Measurements from ENCODE around the gene HMGCLL1.

HMGCLL1 gene

DNA sequence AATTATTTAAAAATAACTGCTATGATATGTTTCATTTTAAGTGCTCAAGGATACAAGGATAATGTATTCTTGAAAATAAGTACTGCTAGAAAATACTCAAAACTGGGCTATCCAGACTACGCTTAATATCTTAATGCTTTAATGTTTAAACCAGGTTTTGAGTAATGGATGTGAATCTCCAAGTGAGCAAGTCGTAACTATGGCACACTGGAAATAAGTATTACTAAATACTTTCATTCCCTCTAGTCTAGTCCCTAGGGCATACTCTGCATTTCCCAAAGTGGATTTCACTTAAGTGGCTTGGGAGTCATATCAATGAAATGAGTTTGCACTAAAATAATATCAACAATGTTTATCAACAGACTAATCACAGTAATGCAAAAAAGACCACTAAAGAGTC, 48.1 kb downstream of the HMGCLL1 start:
- DNase-seq = no peak

DNA sequence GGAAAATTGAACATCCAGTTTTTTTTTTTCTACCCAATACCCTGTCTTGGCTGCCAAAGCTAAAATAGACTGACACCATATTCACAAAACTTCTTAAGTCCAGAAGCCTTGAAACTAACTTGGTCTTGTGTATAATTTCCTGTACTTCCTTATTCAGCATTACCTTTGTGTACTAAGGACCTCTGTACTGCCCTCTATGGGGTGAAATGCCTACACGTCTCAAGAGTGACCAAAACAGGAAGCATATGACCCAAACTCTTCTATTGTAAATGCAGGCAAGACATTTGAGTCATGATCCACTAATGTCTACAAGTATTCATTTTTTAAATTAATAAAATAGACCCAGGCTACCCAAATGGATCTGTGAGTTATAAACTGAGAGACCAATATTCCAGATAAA, 50.4 kb downstream of the HMGCLL1 start:
- DNase-seq = no peak

DNA sequence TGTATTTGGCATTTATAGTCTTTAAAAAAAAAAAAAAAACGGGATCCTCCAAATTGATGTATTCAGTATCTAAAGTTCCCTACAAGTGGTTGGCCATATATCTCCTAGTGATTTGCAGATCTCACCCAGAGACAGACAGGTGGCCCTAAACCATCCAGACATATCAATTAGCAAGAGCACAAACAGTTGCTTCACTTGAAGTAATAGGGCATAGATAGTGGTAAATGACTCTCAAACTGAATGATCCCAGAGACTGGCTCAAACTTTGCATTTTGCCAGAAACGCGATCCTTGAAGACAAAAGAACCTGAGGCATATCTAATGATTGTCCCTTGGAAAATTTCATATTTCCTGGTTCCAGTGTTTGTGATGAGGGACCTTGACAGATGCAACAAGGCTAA, 54.6 kb downstream of the HMGCLL1 start:
- DNase-seq = no peak

DNA sequence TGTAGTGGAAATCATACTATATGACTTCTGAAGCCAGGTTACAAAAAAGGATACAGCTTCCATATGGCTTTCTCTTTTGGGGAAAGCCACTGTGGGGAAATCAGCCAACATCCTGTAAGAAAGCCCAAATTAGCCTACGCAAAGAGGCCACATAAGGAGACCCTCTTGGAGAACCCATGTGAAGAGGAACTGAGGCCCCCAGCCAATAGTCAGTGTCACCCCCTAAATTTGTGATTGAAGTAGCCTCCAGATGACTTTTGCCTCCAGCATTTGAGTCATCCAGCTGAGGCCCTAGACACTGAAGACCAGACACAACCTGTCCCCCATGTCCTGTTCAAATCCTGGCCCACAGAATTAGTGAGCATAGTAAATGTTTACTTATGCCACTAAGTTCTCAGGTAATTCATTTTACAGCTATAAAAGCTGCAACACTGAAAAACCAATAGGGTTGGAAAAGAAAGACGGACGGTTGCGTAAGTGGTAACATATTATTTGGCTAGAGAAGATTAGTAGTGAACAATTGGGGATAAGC, 60.4 kb downstream of the HMGCLL1 start:
- DNase-seq = no peak

DNA sequence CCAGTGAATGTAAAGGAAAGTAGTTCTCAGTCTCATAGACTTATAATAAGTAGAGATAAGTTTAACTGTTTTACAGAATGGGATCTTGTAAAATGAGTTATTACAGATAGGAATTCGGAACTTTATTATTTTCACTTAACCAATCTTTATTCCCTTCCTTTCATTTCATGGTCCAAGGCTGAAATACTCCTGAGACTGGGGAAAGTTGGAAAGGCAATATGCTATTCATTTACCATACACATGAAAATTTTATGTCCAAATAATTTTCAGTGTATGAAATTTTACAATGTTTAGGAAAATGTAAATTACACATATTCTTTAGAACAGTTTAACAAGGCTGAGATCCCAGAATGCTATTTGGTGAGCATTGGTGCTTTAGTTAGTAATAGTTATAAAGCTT, 62.3 kb downstream of the HMGCLL1 start:
- no peak for DNase-seq

DNA sequence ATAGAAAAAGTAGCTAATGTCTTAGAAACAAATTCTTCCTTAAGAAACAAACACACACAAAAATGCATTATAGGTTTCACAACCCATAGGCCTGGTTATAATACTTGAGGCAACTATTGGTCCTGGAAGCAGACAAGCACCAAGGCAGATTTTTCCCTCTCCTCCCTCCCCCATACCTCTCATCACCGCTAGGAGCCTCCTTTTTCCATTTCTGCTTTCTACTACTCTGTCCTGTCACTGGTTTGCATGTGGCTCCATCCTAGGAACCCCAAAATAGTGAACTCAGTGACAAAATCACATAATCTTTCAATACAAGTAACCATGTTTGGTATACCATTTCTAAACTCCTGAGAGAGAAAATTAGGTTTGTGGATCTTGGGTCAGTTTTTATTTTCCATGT, 66.1 kb downstream of the HMGCLL1 start:
- no peak for DNase-seq

DNA sequence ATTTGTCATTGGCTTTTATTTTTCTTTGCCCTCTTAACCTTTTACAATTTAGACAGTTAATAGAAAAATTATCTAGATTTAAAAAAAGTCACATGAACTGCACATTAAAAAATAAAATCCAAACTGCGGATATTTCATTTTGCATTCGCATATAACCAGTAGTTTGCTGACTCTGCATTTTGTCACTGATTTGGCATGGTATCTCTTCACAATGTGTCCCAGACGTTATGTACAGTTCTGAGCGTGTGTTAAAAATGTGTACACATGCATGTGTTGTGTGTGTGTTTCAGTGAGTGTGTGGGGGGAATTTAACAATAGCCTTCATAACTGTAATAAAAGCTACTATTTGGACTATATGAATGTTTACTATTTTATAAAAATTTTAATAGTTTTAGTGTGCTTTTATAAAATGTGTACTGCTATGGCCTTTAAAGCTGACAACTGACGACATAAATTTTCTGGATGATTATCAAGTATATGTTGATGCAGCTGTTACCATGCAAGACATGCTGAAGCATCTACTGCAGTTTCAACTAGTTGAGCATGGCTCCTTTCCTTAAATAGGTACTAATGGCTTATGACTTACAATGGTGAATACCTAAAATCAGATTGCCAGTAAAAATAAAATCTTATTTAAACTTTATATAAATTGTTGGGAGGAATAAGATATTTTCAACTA, 67.7 kb downstream of the HMGCLL1 start:
- DNase-seq = no peak

DNA sequence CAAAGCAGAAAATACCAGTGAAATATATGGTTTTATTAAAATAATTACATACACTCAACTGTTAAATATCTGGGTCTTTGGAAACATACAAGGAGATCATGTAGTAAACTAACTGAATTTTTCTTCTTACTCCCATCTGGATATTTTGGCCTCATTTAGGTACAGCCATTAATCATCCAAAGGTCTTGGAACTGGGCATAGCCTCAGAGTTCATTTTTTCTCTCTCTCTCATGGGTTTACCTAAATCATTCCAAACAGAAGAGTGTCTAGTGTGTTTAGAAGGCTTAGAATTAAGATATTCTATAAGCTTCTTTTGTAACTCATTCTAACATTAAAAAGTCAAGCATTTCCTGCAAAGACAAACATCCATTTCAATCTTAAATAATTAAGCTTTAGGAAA, 79.4 kb downstream of the HMGCLL1 start:
- DNase-seq = no peak

DNA sequence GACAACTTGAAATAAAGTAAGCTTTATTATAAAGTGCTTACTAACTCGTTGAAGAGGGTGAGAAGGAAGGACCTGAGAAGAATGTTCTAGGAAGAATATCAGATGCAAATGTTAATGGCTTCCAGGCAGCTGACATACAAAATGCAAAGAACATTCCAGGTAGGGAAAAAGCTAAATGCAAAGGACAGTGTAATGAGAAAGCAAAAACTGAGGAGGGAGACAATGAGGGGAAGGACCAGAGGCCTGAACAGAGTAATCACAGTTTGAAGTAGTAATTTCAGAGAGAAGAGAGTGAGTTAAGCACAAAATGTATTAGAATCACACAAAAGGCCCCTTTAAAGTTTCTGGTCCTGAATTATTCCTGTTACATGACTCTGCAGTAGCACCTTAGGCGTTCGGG, 81.3 kb downstream of the HMGCLL1 start:
- DNase-seq = no peak

DNA sequence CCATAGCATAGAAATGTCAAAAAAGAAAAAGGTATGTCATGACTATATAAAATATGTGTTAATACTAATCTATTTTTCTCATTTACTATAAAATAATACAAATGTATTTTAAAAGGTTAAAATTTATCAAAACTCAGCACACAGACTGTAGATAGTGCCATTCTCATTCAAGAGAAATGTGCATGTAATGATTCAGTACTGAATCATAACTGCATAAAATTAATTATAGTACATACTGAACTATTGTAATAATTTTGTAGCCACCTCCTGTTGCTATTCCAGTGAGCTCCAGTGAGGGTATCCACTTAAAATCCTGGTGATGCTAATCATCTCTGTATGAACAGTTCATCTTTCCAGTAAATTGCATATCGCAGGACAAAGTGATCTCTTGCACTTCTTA, 82.8 kb downstream of the HMGCLL1 start:
- DNase-seq = no peak

DNA sequence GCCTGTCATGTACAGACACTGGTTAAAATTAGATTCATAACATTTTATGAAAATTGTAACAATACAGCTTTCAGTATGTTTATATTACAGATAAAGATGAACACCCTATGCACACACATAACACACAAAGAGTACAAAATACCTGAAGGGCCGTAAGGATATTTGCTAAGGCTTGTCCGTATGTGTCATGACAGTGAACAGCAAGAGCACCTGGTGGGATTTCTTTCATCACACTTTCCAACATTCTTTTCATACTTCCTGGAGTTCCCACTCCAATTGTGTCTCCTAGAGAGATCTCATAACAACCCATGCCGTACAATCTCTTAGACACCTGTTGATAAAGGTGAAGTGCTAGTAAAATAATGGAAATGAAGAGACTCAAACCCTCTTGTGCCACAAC, 83.7 kb downstream of the HMGCLL1 start:
- DNase-seq = no peak

DNA sequence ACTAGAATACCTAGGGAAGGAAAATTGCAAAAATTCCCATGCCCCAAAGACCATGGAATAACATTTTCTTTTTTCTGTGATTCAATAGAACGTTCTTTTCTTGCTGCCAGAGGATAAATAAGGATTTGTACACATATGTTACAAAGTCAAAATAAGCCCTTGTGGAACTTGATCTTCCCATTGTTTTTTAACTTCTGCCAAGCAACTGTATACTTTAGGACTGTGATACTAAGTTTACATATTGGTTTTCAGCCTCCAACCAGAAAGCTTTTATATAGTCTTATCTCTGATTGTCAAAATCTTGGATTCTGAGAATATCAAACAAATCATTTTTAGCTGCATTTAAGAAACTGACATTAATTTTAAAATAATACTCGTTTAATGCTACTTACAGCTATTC, 84.6 kb downstream of the HMGCLL1 start:
- no peak for DNase-seq

DNA sequence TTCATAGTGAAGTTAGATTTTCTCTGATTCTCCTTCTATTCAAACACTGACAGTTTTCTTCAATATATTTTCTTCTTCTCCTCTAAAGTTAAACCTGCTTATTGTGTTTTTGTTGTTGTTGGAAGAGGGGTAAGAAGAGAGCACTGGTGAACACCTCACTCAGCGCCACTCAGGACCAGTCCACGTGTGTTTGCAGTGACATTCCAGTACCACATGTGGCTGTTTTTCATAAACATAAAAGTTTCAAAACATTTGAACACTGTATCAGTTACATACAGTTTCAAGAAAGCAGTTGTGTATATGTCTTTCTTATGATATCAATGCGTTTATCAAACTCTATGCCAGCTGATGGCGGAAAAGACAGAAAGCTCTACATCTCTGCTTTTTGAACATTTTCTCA, 86.7 kb downstream of the HMGCLL1 start:
- no peak for DNase-seq

DNA sequence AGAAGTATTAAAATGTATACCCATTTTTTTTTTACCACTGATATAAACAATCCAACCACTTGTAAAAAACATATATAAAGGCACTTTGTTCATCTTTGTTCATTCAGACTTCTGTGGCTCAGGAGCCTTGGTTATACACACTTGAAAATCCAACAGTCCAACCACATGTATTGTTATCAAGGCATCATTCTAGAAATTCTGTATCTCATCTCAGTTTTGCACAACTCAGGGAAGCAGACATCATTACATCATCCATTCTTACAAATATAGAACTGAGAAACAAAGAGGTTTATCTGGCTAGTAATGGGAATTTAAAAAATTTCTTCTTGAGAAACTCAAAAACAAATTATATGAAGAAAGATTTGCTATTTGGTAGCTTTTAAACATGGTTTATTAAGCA, 88.1 kb downstream of the HMGCLL1 start:
- no peak for DNase-seq

DNA sequence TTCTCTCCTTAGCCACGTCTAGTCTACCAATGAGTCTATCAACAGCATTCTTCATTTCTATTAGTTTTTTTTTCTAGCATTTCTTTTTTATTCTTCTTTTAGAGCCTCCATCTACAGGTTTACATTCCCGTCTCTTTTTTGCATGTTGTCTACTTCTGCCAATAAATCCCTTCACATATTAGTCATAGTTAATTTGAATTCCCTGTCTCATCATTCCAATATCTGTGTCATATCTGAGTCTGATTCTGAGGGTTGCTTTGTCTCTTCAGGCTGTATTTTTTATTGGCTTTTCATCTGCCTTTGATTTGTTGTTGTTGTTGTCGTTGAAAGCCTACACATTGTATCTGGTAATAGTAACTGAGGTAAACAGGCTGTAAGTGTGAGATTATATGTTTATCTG, 104.6 kb downstream of the HMGCLL1 start:
- no peak for DNase-seq

DNA sequence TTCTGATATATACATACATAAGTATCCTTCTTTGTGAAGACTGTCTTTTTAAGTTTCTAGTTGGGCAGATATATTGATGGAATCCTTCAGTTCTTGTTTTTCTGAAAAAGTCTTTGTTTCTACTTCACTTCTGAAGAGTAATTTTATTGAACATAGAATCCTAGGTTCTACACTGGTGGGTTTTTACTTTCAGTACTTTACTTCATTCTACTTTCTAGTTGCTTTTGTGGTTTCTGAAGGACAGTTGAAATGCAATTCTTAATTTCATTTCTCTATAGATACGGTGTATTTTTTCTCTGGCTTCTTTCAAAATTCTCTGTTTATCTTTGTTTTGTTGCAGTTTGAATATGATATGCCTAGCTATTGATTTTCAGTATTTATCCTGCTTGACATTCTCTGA, 105.3 kb downstream of the HMGCLL1 start:
- no peak for DNase-seq

DNA sequence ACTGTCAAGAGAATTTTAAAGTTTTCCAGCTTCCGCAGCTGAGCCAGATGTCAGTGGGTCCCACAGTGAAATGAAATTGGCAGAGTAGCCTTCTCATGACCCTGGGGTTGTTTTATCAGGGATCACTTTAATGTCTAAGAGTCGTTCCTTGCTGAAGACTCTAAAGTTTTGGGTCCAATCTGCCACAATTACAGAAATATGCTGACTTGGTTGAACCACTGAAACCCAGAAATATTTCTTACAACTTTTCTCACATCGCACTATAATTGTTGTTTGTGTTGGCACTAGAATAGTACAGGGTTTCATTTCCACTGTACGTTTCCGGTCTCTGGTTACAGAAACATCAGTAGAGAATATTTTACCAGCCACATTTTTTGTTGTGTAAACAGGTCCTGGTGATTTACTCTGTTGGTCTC, 109.0 kb downstream of the HMGCLL1 start:
- no peak for DNase-seq

DNA sequence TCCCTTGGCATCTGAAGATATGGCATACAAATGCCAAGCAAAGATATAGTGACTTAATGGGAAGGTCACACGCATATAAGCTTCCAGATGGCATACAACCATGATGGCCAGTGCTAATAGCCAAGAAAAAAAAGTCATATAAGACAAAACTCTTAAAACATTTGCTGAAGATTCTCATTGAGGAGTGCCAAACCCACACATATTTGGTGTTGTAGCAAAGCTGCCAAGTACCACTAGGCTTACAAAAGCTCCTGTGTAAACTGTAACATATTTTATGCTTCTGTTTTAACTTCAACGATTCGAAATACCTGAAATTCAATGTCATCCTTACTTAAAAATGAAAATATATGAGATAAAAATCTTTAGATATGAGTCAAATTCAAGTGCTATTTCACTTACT, 123.0 kb downstream of the HMGCLL1 start:
- DNase-seq = no peak

DNA sequence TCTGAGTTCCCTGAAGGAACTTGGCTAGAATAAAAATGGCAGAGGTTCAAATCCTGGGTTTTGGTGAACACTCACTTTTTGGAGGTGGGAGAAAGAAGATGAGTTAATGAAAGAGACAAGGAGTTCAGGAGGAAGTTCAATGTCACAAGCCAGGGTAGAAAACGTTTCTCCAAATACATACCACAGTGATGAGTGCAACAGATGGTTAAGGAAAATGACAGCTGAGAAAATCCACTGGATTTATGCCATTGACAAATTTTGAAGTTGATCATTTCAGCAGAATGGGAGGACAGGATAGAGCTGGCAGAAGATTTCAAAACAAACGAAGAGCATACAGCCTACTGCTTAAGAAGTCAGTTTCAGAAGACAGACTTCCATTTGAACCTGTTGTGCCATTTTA, 129.0 kb downstream of the HMGCLL1 start:
- no peak for DNase-seq

DNA sequence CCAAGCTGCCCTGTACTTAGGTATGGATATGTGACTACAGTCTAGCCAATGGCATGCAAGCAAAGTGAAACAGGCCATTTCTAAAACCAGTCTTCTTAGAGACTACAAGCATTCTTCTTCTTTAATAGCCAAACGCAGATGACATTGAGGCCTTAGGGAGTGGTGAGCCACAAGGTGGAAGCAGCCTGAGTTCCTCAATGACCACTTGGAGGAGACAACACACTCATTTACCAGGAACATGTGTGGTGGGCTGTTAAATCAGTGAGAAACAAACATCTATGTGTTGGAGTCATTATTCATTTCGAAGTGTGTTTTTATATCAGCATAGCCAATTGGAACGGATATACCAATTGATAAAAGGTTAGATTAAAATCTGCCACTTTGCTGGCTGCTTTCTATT, 129.8 kb downstream of the HMGCLL1 start:
- DNase-seq = no peak

DNA sequence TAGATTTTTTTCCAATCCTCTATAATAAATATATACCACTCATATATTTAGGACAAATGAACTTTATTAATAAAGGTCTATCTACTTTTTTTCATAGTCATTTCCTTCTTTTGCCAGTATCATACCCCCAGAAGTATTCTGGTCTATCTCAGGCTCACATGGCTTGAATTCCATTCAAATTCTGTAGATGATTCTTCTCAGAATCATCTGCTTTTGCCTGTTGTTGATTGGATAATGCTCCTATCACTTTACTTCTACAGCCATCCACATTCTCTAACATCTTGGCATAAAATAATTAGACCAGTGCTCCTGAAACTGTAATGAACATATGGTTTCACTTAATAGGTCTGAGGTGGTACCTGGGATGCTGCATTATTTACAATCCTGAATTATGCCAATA, 130.5 kb downstream of the HMGCLL1 start:
- no peak for DNase-seq

DNA sequence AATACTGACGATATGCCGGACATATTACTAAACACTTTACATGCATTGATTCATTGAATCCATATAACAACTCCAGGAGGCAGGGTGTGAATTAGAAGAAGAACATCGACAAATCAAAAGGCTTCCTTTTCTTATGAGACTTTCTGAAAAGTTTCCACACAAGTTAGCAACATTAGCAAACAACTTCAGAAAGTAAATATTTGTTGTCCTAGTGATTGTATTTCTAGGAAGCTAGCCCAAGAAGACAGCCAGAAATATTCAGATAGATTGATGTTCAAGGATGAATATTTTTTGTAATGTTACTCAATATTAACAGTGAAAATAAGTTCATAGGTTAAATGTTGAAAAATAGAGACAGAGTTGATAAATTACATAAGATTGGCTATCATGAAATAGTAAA, 131.1 kb downstream of the HMGCLL1 start:
- no peak for DNase-seq

DNA sequence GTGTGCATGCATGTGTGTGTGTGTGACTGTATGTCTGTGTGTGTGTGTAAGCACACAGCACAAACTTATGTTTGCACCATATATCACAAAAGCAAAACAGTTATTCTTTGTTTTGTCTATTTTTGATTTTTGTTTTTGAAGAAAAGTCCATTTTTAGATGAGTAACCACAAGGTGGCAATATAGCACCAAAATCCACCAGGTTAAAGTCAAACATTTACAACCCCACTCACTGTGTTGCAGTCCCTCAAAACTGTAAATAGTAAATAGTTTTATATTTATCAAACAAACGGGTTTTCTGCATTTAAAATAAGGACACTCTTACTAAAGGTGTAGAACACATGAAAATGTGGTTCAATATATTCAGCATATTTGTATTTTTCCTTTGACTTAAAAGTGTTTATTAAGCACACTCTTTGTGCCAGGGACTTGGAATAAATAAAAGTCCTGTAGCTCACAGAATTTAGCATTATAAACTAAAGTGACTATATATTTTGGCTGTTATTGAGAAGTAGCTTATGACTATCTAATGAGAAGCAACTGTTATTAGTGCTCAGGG, 133.3 kb downstream of the HMGCLL1 start:
- no peak for DNase-seq

DNA sequence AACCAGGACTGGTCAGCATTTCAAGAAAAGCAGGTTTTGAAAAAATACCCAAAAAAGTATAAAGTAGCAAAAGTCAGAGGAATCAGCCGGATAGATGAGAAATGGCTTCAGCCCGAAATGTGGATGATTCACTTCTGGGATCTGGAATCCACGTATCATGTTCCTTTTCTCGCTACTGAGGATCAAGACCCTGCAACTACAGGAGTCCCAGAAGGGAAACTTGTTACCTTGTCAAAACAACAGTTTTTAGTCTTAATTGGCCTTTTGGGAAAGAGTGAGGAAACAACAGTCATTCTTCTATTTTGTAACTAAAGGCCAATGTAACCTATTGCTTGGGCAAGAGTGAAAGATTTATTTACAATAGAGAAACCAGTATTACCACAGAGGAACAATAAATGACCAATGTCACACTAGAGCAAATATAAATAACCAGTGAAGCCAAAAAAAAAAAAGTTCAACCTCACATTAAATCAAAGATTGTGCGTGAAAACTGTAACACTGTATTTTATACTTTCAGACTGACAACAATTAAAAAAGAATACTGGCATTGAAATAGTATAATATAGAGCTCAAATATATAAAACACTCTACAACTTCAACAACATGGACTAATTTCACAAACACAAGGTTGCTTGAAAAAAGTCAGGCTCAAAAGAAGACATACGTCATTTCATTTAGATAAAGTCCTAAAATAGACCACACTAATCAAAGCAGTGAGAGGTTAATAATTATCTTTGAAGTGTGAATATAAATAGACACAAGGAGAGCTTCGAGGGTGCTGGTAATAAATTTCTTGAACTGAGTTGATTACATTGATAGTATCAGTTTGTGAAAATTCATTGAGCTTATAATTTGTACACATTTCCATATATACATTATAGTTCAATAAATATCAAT, 135.5 kb downstream of the HMGCLL1 start:
- no peak for DNase-seq
